Subcutaneous abdominal adipose tissue (tissue), 5 donors: ENCODE measurements around the gene IL36RN.

ENCODE experiments used
- H3K27ac ChIP-seq: one replicate; pipeline ENCODE4 v1.7.0; 2013; ENCODE audit warnings: low read depth, mild to moderate bottlenecking, inconsistent platforms, low read length, moderate library complexity
- H3K27me3 ChIP-seq, 5 donors: one replicate each; pipeline ENCODE4 v1.7.0; 2013; ENCODE audit warnings: low read length in 5 of 5, inconsistent platforms in 1 of 5; ENCODE audit not compliant: control insufficient read depth in 5 of 5, insufficient read depth in 4 of 5
- H3K36me3 ChIP-seq, 5 donors: one replicate each; pipeline ENCODE4 v1.7.0; 2013; ENCODE audit warnings: low read length in 5 of 5; ENCODE audit not compliant: control insufficient read depth in 5 of 5, insufficient read depth in 5 of 5
- H3K4me1 ChIP-seq, 5 donors: one replicate each; pipeline ENCODE4 v1.7.0; 2013; ENCODE audit warnings: low read length in 5 of 5, mild to moderate bottlenecking in 3 of 5, moderate library complexity in 1 of 5; ENCODE audit not compliant: control insufficient read depth in 5 of 5, insufficient read depth in 5 of 5
- H3K4me3 ChIP-seq, 5 donors: one replicate each; pipeline ENCODE4 v1.7.0; 2013; ENCODE audit warnings: low read length in 5 of 5, low read depth in 1 of 5
- H3K9ac ChIP-seq, 5 donors: one replicate each; pipeline ENCODE4 v1.7.0; 2013; ENCODE audit warnings: low read length in 5 of 5, mild to moderate bottlenecking in 4 of 5, moderate library complexity in 3 of 5
- H3K9me3 ChIP-seq, 5 donors: one replicate each; pipeline ENCODE4 v1.7.0; 2013; ENCODE audit warnings: low read length in 5 of 5; ENCODE audit not compliant: control insufficient read depth in 5 of 5
- donor health status: healthy.
- donor health status: healthy.
- donor health status: healthy.
- donor health status: healthy.
- donor health status: healthy.

Gene IL36RN

DNA sequence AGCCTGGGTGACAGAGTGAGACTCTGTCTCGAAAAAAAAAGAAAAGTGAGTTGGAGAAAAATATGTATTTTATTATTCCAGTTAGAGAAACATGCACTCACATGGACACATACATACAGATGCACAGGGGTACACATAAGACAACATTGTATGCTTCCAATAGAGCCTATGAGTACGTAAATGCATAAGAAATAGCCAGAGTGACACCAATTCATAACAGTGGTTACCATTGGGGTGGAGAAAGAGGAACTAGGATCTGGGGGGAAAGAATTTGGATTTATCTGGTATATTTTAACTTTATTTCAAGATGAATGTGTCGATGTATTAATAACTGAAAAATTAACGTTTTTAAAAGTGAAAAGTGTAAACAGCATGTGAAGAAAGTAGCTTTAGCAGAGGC lies 37.7 kb upstream of the IL36RN start:
- no peaks in the 10 kb centered on the region for H3K36me3 ChIP-seq
- no peak overlapping the region for H3K9ac ChIP-seq
- no peaks in the 10 kb centered on the region for H3K4me1 ChIP-seq
- H3K9me3 ChIP-seq, result no peaks in the 10 kb centered on the region
- H3K27me3 ChIP-seq, result peaks cover 0 to 4% (median 0%) of the 10 kb centered on the region in 5 donors
- H3K27ac ChIP-seq, result no peak overlapping the region
- no peak overlapping the region for H3K4me3 ChIP-seq

DNA sequence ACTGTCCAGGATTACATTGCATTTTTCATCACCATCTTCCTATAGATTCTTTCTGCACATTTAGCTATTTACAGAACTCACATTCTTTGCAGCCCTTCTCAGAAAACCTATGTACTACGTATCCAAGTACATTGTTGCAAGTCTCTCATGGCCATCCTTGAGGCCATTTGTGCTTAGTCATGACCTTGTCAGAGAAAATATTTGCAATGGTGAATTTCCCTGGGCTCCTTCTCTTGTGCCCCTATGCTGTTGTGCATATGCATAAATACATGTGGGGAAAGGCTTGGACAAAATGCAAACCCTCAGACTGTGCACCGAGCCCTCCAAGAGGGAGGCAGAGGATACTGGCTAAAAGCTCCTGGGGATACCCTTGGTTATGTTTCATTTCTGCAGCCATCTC lies 34.2 kb upstream of the IL36RN start:
- Histone ChIP-seq H3K36me3 (no peaks in the 10 kb centered on the region), H3K4me1 (no peaks in the 10 kb centered on the region), H3K27me3 (peaks cover 0 to 4% (median 0%) of the 10 kb centered on the region in 5 donors), H3K9ac (no peak overlapping the region), H3K4me3 (no peak overlapping the region), H3K9me3 (no peaks in the 10 kb centered on the region), H3K27ac (no peak overlapping the region)

GRCh38 chr2:113025737-113026136 lies 33.3 kb upstream of the IL36RN start:
- Histone ChIP-seq H3K27ac (no peak overlapping the region), H3K27me3 (peaks cover 0 to 4% (median 0%) of the 10 kb centered on the region in 5 donors), H3K4me3 (no peak overlapping the region), H3K4me1 (no peaks in the 10 kb centered on the region), H3K36me3 (no peaks in the 10 kb centered on the region), H3K9me3 (no peaks in the 10 kb centered on the region), H3K9ac (no peak overlapping the region)

DNA sequence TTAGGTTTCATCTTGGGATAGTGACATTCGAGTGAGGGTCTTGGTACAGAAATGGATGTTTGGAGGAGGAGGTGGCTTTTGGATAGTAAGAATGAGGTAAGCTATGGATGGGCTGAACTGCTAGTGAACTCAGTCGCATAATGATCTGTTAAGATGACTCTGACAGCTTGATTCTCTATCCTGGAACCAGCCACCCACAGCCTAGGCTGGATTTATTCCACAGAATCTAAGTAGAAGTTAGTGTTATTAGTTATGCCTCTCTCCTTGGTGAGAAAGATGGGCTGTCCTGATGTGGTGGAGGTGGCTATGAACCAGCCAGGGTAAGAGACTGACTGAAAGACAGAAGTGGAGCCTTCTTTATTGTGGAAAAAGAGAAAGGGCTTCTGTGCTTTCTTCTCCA lies 31.3 kb upstream of the IL36RN start:
- peaks cover 0 to 4% (median 0%) of the 10 kb centered on the region in 5 donors for H3K27me3 ChIP-seq
- no peak overlapping the region for H3K27ac ChIP-seq
- no peak overlapping the region for H3K9ac ChIP-seq
- H3K4me1 ChIP-seq, result no peaks in the 10 kb centered on the region
- H3K4me3 ChIP-seq, result no peak overlapping the region
- H3K36me3 ChIP-seq, result no peaks in the 10 kb centered on the region
- H3K9me3 ChIP-seq, result no peaks in the 10 kb centered on the region

- H3K27ac ChIP-seq, result no peak overlapping the region
- no peaks in the 10 kb centered on the region for H3K4me1 ChIP-seq
- no peaks in the 10 kb centered on the region for H3K9me3 ChIP-seq
- H3K9ac ChIP-seq, result no peak overlapping the region
- H3K36me3 ChIP-seq, result no peaks in the 10 kb centered on the region
- H3K4me3 ChIP-seq, result no peak overlapping the region
- H3K27me3 ChIP-seq, result peaks cover 0 to 4% (median 0%) of the 10 kb centered on the region in 5 donors
Measured at GRCh38 chr2:113028112-113028511, 30.9 kb upstream of the IL36RN start.

DNA sequence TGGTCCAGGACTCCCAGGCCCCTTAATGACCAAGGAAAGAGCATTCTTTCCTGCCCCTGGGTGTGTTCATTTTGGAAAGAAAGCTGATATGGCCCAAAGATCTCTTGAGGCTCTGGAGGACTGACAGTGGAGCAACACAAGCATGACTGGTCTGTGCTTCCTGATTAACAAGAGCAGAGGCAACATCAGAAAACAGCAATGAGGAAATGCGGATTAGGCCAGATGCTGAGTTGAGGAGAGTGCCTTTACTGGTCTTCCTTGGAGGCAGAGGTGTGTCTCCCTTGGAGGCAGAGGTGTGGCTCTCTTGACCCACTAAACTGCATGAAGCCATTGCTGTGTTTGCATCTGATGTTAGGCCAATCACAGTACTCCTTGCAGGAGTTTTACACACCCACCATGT lies 26.3 kb upstream of the IL36RN start:
- no peaks in the 10 kb centered on the region for H3K4me1 ChIP-seq
- H3K9me3 ChIP-seq, result no peaks in the 10 kb centered on the region
- H3K9ac ChIP-seq, result no peak overlapping the region
- H3K27me3 ChIP-seq, result peaks cover 0 to 4% (median 2%) of the 10 kb centered on the region in 5 donors
- H3K36me3 ChIP-seq, result no peaks in the 10 kb centered on the region
- no peak overlapping the region for H3K4me3 ChIP-seq
- no peak overlapping the region for H3K27ac ChIP-seq

DNA sequence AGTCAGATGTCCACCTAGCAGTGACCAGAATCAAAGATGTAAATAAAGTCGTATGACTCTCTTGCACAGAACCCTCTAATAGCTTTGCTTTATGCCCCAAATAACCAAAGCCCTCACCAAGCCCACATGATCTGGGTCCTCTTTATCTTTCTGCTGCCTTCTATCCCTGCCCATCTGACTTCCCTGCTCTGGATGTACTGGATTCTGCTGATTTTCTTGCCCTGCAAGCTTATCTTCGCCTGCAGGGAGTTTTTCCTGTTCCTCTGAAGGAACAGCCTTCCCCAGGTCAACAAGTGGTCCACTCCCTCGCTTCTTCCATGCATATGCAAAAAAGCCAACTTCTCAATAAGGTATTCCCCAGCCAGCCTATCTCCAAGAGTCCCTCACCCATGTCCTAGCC lies 25.0 kb upstream of the IL36RN start:
- H3K9me3 ChIP-seq, result no peaks in the 10 kb centered on the region
- H3K36me3 ChIP-seq, result no peaks in the 10 kb centered on the region
- H3K9ac ChIP-seq, result no peak overlapping the region
- no peak overlapping the region for H3K27ac ChIP-seq
- H3K4me3 ChIP-seq, result no peak overlapping the region
- no peaks in the 10 kb centered on the region for H3K4me1 ChIP-seq
- peaks cover 0 to 4% (median 2%) of the 10 kb centered on the region in 5 donors for H3K27me3 ChIP-seq

GRCh38 chr2:113036763-113037162 lies 22.2 kb upstream of the IL36RN start:
- Histone ChIP-seq H3K27me3 (peaks cover 0 to 4% (median 2%) of the 10 kb centered on the region in 5 donors), H3K4me3 (no peak overlapping the region), H3K9me3 (no peaks in the 10 kb centered on the region), H3K4me1 (no peaks in the 10 kb centered on the region), H3K9ac (no peak overlapping the region), H3K27ac (no peak overlapping the region), H3K36me3 (no peaks in the 10 kb centered on the region)

DNA sequence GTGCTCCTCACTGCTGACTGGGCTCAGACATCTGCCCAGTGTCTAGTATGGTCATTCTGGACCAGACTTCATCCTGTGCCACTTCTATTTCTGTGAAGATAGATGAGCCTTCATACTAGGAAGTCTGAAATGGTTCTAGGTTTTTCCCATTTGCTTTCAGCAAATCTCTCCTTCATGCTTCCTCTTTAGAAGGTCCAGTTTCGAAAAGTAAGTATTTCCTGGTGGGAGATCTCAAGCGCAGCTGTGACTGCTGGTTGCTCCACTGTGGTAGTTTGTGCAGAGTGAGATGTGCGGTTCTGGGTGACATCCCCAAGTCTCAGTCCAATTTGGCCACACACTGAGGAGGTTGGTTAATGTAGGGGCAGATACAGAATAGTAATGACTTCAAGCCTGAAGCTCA lies 20.7 kb upstream of the IL36RN start:
- H3K9me3 ChIP-seq, result peaks cover 0 to 4% (median 0%) of the 10 kb centered on the region in 5 donors
- H3K27ac ChIP-seq, result no peak overlapping the region
- H3K4me1 ChIP-seq, result no peaks in the 10 kb centered on the region
- peaks cover 0 to 4% (median 2%) of the 10 kb centered on the region in 5 donors for H3K27me3 ChIP-seq
- H3K36me3 ChIP-seq, result no peaks in the 10 kb centered on the region
- no peak overlapping the region for H3K9ac ChIP-seq
- H3K4me3 ChIP-seq, result no peak overlapping the region

GRCh38 chr2:113039158-113039557 lies 19.8 kb upstream of the IL36RN start:
- no peaks in the 10 kb centered on the region for H3K4me1 ChIP-seq
- no peak overlapping the region for H3K27ac ChIP-seq
- no peak overlapping the region for H3K4me3 ChIP-seq
- peaks cover 0 to 4% (median 0%) of the 10 kb centered on the region in 5 donors for H3K27me3 ChIP-seq
- no peak overlapping the region for H3K9ac ChIP-seq
- H3K9me3 ChIP-seq, result peaks cover 0 to 4% (median 0%) of the 10 kb centered on the region in 5 donors
- H3K36me3 ChIP-seq, result no peaks in the 10 kb centered on the region

DNA sequence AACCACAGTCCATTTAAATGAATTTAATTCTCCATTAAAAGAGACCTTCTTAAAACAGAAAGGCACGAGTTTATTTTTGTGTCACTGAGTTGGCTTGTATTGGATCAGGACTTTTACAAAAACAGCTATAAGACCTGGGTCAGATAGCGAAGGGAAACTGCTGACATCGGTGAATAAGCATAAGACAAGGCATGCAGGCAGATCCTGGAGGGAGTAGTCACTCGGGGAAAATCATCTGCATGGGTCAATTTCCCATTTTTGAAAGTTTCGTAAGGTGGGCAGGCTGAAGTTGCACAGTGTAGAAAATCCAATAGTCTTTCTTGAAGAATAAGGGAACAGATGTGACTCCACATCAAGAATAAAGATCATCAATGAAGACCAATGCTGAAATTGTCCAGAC lies 19.3 kb upstream of the IL36RN start:
- Histone ChIP-seq H3K4me3 (no peak overlapping the region), H3K9ac (no peak overlapping the region), H3K27ac (no peak overlapping the region), H3K27me3 (peaks cover 0 to 2% (median 0%) of the 10 kb centered on the region in 5 donors), H3K36me3 (no peaks in the 10 kb centered on the region), H3K4me1 (no peaks in the 10 kb centered on the region), H3K9me3 (peaks cover 0 to 4% (median 0%) of the 10 kb centered on the region in 5 donors)
